Endothelial cell of umbilical vein (primary cell): ENCODE measurements around the gene CCSER1.

Source experiments
- CTCF ChIP-seq, 2 donors: IDR thresholded peaks; 1 replicate in 1 of 2; 2 replicates in 1 of 2; pipeline ENCODE4 v1.5.1; 2011; ENCODE audit warnings: low read length in 2 of 2, mild to moderate bottlenecking in 2 of 2, moderate library complexity in 2 of 2, control low read depth in 1 of 2, inconsistent platforms in 1 of 2, low read depth in 1 of 2; ENCODE audit not compliant: insufficient read depth in 1 of 2; ENCODE audit errors: extremely low read depth in 1 of 2
- EZH2 ChIP-seq: IDR thresholded peaks from 2 replicates; pipeline ENCODE4 v1.6.1; 2012; ENCODE audit warnings: borderline replicate concordance, low read depth, mild to moderate bottlenecking, moderate library complexity, low read length, inconsistent platforms; ENCODE audit not compliant: severe bottlenecking
- FOS ChIP-seq: IDR thresholded peaks from 2 replicates; pipeline ENCODE4 v1.6.1; 2011; ENCODE audit warnings: mild to moderate bottlenecking, low read length, moderate library complexity, borderline replicate concordance; ENCODE audit not compliant: insufficient read depth
- MAX ChIP-seq: IDR thresholded peaks from 2 replicates; pipeline ENCODE4 v1.6.1; 2011; ENCODE audit not compliant: insufficient read depth, insufficient read length
- MYC ChIP-seq: IDR thresholded peaks from one replicate; pipeline ENCODE4 v1.6.1; 2011; ENCODE audit warnings: mild to moderate bottlenecking, low read depth, low read length
- POLR2A ChIP-seq: IDR thresholded peaks from 2 replicates; pipeline ENCODE4 v1.6.1; 2012; ENCODE audit warnings: low read depth, mild to moderate bottlenecking, control low read depth, low read length
- POLR2AphosphoS5 ChIP-seq: IDR thresholded peaks from 2 replicates; pipeline ENCODE4 v1.6.1; 2012; ENCODE audit warnings: low read depth, mild to moderate bottlenecking, control low read depth, low read length, moderate library complexity; ENCODE audit not compliant: insufficient read depth

GRCh38 chr4:90833706-90834105, 706.5 kb downstream of the CCSER1 start:
- TF ChIP-seq CTCF (IDR thresholded peaks at IDR 0.05; ENCODE audit: extremely low read depth in 1 of 2, insufficient read depth in 1 of 2, low read depth in 1 of 2, low read length in 2 of 2) (no peak), FOS (no peak), POLR2A (no peak), MAX (no peak), POLR2AphosphoS5 (no peak), EZH2 (no peak), MYC (no peak)
